Stimulated activated CD4-positive, alpha-beta T cell treated with anti-CD3 and anti-CD28 coated beads, Interleukin-12 subunit alpha, Interleukin-12 subunit beta, amount 100 ng/mL, for 4 hours (primary cell): ENCODE results near the gene MGRN1.

Source experiments
- DNase-seq: peaks from one replicate; pipeline ENCODE4 v3.0.0-alpha.2; 2020

The MGRN1 gene

GRCh38 chr16:4624015-4624826, at the start of gene MGRN1:
Gene MGRN1, plus strand, starts transcription at chr16:4624826. Its CDS starts 135 bp downstream, at chr16:4624961.
- peak; percentile 85 for DNase-seq

- DNase-seq, result no peak
These were observed 49.5 kb upstream of the MGRN1 start for GRCh38 chr16:4574919-4575705.

GRCh38 chr16:4576008-4576407, 48.6 kb upstream of the MGRN1 start:
- DNase-seq, result no peak

- DNase-seq, result no peak
These were observed 45.6 kb upstream of the MGRN1 start for GRCh38 chr16:4578961-4579530.

- DNase-seq, result no peak
These were observed 44.4 kb upstream of the MGRN1 start for GRCh38 chr16:4580250-4580649.

- no peak for DNase-seq
These were observed 40.7 kb upstream of the MGRN1 start for GRCh38 chr16:4583906-4584305.

- no peak for DNase-seq
These were observed 38.3 kb upstream of the MGRN1 start for GRCh38 chr16:4586291-4586690.

GRCh38 chr16:4588386-4588785, 36.2 kb upstream of the MGRN1 start:
- DNase-seq, result no peak

GRCh38 chr16:4588961-4589360, 35.7 kb upstream of the MGRN1 start:
- DNase-seq, result no peak

- DNase-seq, result no peak
These were observed 33.4 kb upstream of the MGRN1 start for GRCh38 chr16:4591191-4591590.

- DNase-seq, result no peak
These were observed 32.7 kb upstream of the MGRN1 start for GRCh38 chr16:4591706-4592470.

GRCh38 chr16:4593086-4593485, 31.5 kb upstream of the MGRN1 start:
- no peak for DNase-seq

GRCh38 chr16:4594433-4595410, 29.9 kb upstream of the MGRN1 start:
- no peak for DNase-seq

- no peak for DNase-seq
These were observed 27.5 kb upstream of the MGRN1 start for GRCh38 chr16:4597174-4597573.

- no peak for DNase-seq
These were observed 25.6 kb upstream of the MGRN1 start for GRCh38 chr16:4599037-4599436.

- DNase-seq, result no peak
These were observed 25.1 kb upstream of the MGRN1 start for GRCh38 chr16:4599545-4599944.

- no peak for DNase-seq
These were observed 23.4 kb upstream of the MGRN1 start for GRCh38 chr16:4601036-4601863.

- no peak for DNase-seq
These were observed 22.8 kb upstream of the MGRN1 start for GRCh38 chr16:4601864-4602186.

- DNase-seq, result no peak
These were observed 22.3 kb upstream of the MGRN1 start for GRCh38 chr16:4602331-4602730.

- DNase-seq, result no peak
These were observed 20.9 kb upstream of the MGRN1 start for GRCh38 chr16:4603624-4604170.

GRCh38 chr16:4604401-4604800, 20.2 kb upstream of the MGRN1 start:
- no peak for DNase-seq
